ENCODE measurements around the gene GRID1.

GRCh38 chr10:86413046-86413728 lies 46.6 kb upstream of the GRID1 start:
- TF ChIP-seq CTCF (IDR thresholded peaks at IDR 0.05) (no peak), POLR2A (IDR thresholded peaks at IDR 0.05) (no peak)

Data from thyroid gland (tissue), 4 donors.